Measurements from ENCODE around the gene ANXA2. TPM values are rescaled to one million over a fixed set of nuclear protein-coding genes. Genes with fewer than 3 reads are reported as not detected.

Gene ANXA2
- polyA plus RNA-seq, 3 donors: 459 to 606 (median 560) TPM

DNA sequence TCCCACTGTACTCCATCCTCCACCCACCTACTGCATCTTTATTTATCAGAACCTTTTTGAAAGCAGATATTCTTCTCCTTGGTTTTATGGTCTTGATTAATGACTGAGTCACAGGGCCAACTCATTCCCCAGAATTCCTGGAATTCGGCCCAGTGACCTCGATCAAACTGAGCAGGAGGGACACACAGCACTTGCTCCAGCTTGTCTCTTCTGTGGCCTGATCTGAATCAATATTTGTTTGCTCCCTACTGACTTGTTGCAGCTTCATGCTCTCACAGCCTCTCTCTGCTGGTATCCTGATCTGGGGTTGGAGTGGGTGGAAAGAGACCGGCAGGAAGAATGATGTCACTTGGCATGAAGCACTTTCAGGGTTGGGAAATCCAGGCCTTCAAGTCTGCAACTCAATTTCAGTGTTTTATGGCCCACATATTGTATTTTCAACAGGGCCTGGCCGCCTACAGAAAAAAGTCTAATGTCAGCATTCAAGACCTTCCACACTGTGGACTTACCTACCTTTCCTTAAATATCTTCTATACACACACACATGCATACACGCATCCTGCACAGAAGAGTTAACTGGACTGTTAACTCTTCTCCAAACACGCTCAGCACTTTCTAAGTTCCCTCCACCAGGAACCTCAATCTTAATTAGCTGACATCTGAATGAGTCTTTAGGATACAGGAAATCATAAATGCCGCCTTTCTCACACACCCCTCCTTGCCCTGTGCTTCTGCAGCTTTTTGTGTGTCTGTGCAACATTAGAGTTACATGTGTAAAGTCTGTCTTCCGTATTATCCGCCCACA is 4.6 kb downstream of the ANXA2 start:
- peak; percentile 86 for DNase-seq

GRCh38 chr15:60392601-60392985 is 5.2 kb downstream of the ANXA2 start:
- peak; percentile 73 for DNase-seq

- DNase-seq: no peak
These were observed 6.0 kb downstream of the ANXA2 start for GRCh38 chr15:60391722-60392315.

GRCh38 chr15:60390871-60391501 is 6.8 kb downstream of the ANXA2 start:
- DNase-seq: no peak

DNA sequence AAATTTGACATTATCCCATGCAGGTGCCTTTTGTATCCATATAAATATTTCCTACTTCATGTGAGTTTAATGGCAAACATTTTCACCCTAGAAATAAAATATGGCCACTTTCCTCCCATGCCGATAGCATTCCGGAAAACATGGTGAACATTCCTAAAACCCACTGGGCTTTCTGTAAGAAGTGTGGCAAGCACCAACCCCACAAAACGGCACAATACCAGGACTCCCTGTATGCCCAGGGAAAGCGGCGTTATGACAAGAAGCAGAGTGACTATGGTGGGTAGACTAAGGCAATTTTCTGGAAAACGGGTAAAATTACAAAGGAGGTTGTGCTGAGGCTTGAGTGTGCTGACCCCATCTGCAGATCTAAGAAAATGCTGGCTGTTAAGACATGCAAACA is 7.6 kb downstream of the ANXA2 start:
- no peak for DNase-seq

GRCh38 chr15:60389261-60390077 is 8.3 kb downstream of the ANXA2 start:
- DNase-seq: no peak

- DNase-seq: no peak
These were observed 10.5 kb downstream of the ANXA2 start for GRCh38 chr15:60387321-60387720.

- no peak for DNase-seq
These were observed 11.2 kb downstream of the ANXA2 start for GRCh38 chr15:60386615-60387014.

GRCh38 chr15:60385620-60386552 is 11.9 kb downstream of the ANXA2 start:
- DNase-seq: no peak

DNA sequence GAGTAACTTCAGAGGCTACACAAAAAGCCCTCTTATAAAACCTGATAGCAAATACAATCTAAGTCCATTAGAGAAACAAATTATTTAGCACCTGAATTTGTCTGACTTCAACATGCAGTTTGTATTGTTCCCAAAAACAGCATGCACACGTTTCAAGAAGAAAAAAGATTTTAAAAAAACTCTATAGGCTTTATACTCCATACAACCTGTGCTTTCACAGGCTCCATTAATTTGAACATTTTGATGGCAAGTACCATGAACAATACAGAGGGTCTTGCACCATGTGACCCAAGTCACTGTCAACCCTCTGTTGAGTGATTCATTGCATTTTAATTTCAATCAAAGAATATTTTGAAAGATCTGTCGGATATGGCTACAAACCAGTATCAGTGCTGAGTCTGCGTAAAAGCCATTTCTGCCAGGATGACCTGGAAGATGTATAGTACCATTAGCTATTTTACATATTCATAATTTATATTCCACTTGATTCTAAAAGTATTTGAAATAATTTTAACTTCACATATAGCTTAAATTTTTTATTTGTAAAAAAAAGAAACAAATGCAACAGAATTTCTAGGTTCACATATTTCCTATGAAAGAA is 13.2 kb downstream of the ANXA2 start:
- no peak for DNase-seq

DNA sequence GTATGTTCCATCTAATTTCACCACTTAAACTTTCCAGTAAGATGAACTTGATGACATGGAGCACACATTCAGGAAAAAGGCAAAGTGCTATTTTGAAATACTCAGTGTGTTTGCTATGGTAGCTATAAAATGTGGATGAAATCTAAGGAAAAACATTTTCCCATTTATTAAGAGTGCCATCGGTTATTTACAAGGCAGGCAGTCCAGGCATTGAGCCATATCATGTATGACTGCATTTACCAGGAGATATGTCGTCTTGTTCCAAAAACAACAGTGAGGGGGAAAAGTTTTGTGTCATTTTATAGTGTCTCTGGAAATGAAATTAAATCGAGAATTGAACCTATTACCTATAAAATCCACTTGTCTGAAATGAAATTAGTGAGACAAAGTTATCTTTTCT is 13.7 kb downstream of the ANXA2 start:
- DNase-seq: no peak

DNA sequence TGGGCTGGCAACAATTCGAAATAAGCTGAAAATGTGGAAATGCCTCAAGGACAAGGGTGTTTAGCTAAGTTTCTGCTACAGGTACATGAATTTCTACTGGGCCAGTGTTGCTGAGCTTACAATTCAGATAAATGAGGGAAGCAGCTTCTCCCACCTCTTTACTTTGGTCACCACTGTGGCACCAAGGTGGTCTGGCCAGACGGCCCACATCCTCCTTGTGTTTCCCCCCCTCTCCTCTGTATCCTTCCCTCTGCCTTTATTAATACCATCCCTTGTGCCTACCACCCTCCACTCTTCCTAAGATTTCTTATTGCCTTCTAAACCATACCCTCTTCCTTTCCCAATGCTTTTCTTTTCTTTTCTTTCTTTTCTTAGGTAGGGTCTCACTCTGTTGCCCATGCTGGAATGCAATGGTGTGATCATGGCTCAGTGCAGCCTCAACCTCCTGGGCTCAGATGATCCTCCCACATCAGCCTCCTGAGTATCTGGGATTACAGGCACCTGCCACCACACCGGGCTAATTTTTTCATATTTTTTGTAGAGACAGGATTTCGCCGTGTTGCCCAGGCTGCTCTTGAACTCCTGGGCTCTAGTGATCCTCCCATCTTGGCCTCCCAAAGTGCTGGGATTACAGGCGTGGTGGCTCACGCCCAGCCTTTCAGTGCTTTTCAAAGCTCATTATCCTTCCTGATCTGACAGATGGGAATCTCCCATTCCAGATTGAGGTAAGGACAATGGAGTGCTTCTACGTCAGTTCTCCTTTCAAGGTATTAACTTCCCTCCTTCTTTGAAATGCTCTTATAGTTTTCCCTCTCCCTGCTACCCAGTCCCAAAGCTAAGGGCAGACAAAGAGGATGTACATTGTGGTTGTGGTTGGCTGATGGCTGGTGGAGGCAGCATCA is 14.8 kb downstream of the ANXA2 start:
- no peak for DNase-seq

DNA sequence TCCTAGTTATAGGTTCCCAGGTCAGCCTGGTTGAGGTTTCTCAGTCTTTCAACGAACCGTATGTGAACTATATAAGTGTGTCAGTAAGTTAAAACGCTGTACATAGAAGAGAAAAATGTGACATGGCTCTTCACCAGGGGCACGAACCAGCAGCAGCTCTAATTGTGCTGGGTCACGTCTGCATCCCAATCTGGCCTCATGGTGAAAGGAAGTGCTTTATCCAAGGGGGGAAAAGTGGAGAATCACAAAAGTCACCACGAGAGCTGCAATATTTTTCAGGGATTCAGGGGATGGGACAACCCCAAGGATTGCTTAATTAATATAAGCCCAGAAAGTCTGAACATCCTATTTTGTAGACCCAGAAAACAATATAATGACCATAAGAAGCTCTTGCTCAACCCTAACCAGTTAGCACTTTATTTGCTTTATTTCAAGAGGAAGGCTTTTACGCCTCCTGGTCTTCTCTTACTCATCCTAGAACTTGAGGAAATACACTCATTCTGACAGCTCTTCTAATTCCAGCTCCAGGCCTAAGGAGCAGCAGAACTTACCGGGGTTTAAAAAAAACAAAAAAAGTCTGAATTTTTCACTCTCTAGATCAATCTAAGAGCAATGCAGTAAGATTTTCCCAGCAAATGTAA is 16.5 kb downstream of the ANXA2 start:
- DNase-seq: no peak

- peak; percentile 69 for DNase-seq
These were observed 18.1 kb downstream of the ANXA2 start for GRCh38 chr15:60379525-60380274.

DNA sequence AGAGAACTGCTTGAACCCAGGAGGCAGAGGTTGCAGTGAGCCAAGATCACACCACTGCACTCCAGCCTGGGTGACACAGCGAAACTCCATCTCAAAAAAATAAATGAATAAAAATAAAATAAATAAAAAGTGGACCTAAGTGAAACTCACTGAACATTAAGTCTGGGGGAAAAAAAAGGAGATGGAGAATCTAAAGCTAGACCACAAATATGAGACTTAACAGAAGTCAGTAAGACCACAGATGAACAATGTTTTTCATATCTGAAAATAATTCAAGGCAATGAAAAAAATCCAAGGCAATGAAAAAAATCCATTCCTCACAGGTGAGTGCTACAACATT is 18.6 kb downstream of the ANXA2 start:
- no peak for DNase-seq

DNA sequence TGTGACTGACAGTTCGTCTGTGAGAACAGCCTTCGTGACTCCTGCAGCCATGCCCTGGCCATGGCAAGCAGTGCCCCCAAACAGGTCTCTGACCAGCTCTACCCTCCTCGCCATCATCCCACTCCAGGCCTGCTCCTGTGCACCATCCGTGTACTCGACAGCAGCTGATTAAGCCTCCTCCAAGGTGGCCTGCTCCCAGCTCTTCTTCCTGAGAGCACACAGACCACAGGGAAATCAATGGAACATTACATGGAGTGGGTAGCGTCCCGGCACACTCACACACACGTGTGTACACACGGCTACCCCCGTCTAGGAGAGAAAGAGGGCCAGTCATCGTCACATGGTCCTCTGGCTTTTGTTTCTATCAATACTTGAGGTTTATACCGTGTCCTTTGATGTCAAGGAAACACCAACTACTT is 21.1 kb downstream of the ANXA2 start:
- no peak for DNase-seq

DNA sequence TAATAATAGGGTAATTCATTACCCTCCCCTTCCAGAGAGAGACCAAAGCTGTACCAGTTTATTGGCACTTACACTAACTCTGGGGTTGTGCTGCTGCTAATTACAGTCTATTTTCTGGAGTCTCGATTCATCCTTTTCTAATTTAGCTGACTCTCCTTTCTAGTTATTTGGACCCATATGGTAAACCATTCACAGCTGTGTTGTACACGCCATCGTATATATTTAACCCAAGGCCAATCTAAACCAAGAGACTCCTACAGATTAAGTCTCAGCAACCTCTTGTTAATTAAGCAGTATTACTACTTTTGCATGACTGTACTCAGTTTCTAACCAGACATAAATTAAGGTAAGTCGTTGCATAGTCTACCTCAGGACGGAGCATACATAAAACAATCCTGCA is 22.5 kb downstream of the ANXA2 start:
- DNase-seq: no peak

DNA sequence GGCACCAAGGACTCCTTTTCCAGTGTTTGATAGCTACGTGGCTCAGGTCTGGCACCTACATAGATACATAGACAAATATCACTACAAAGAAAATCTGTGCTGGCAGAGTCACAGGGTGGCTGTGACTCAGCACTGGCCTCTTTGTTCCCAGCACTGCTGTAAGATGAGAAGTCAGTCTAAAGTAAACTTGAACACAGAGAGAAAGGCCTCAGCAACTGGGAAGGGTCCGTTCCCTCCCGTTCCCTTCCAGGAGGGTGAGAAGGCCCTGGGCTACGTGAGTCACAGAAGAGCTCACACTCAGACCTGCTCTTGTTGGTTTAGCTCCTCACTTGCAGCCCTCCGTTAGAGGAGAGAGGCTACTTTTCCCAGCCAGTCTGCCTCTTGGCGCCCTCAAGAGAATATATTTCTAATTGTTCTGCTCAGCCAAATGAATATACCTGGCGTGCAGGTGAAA is 23.1 kb downstream of the ANXA2 start:
- DNase-seq: no peak

Measured in renal pelvis (tissue), 4 donors.